ENCODE results near the gene NCLN.

- TF ChIP-seq CTCF (conservative IDR thresholded peaks at IDR 0.05 in 1 of 2, IDR thresholded peaks at IDR 0.05 in 1 of 2; ENCODE audit: low read depth in 1 of 2, low read length in 2 of 2), result no peak
- no peak for TF ChIP-seq EZH2 (IDR thresholded peaks at IDR 0.05; ENCODE audit: low read length, missing control alignments)
Observed at GRCh38 chr19:3176715-3177501, 8.8 kb upstream of the NCLN start.
